Measurements from ENCODE around the gene TBC1D5. TPM values are rescaled to one million over a fixed set of nuclear protein-coding genes. Genes with fewer than 3 reads are reported as not detected.

The TBC1D5 gene
- total RNA-seq, 1 donor from 2014 or later, result 48.1 TPM

DNA sequence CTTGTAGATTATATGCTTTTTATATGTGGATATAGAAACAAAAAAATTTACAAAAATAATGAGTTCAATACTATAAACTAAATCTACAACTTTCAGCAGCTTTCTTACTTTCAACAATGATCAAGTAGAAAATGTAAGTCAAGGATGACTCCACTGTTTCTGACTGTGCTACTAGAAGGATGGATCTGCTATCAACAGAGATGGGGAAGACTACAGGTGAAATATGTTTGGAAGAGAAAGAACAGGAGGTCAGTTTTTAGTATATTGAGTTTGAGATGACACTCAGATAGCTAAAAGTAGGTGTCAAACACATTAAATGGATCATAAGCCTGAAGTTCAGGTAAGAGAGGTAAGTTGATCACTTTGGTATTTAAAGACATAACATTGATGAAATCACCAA is 107.5 kb downstream of the TBC1D5 start:
- no peaks in the 10 kb centered on the region for H3K27me3 ChIP-seq
- no peak for DNase-seq (ENCODE audit: extremely low spot score in 2 of 2)
- intact Hi-C loops (cut with DNase I), result no loop called here
- TF ChIP-seq CTCF (IDR thresholded peaks at IDR 0.05), result no peak
- TF ChIP-seq POLR2AphosphoS5 (IDR thresholded peaks at IDR 0.05; ENCODE audit: insufficient read depth in 1 of 2, low read depth in 1 of 2), result no peak
- no peak for TF ChIP-seq POLR2A (IDR thresholded peaks at IDR 0.05)
- no peak overlapping the region for H3K27ac ChIP-seq
- H3K4me3 ChIP-seq, result no peak overlapping the region
- H3K4me1 ChIP-seq, result peaks cover 15% of the 10 kb centered on the region
- H3K9me3 ChIP-seq, result no peaks in the 10 kb centered on the region
- H3K36me3 ChIP-seq, result no peaks in the 10 kb centered on the region

GRCh38 chr3:17634201-17634600 is 108.2 kb downstream of the TBC1D5 start:
- TF ChIP-seq POLR2A (IDR thresholded peaks at IDR 0.05), result no peak
- no peak for TF ChIP-seq CTCF (IDR thresholded peaks at IDR 0.05)
- TF ChIP-seq POLR2AphosphoS5 (IDR thresholded peaks at IDR 0.05; ENCODE audit: insufficient read depth in 1 of 2, low read depth in 1 of 2), result no peak
- Histone ChIP-seq H3K4me1 (peaks cover 11% of the 10 kb centered on the region), H3K27ac (no peak overlapping the region), H3K27me3 (no peaks in the 10 kb centered on the region), H3K9me3 (no peaks in the 10 kb centered on the region), H3K36me3 (no peaks in the 10 kb centered on the region), H3K4me3 (no peak overlapping the region)
- no peak for DNase-seq (ENCODE audit: extremely low spot score in 2 of 2)
- intact Hi-C loops (cut with DNase I), result no loop called here

DNA sequence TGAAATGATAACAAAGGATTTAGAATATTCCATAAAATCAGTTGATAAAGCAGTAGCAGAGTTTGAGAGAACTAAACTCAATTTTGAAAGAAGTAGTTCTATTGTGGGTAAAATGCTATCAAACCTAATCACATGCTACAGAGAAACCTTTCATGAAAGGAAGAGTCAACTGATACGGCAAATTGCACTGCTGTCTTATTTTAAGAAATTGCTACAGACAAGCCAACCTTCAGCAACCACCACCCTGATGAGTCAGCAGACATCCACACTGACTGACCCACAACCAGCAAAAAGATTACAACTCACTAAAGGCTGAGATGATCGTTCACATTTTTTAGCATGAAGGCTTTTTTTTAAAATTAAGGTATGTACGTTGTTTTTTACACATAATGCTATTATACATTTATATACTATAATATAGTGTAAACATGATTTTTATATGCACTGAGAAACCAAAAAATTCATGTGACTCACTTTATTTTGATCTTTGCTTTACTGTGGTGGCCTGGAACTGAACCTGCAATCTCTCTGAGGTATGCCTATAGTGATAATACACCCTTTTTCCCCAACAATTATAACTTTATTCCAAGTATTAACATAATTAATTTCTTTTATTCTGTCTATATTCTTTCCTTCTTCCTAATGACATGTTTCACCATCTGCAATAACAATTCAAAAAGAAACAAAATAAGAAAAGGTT is 109.9 kb downstream of the TBC1D5 start:
- Histone ChIP-seq H3K4me1 (peaks cover 7% of the 10 kb centered on the region), H3K27ac (no peak overlapping the region), H3K27me3 (no peaks in the 10 kb centered on the region), H3K4me3 (no peak overlapping the region), H3K9me3 (no peaks in the 10 kb centered on the region), H3K36me3 (no peaks in the 10 kb centered on the region)
- DNase-seq (ENCODE audit: extremely low spot score in 2 of 2), result no peak
- intact Hi-C loops (cut with DNase I), result no loop called here
- TF ChIP-seq POLR2A (IDR thresholded peaks at IDR 0.05) (no peak), CTCF (IDR thresholded peaks at IDR 0.05) (no peak), POLR2AphosphoS5 (IDR thresholded peaks at IDR 0.05; ENCODE audit: insufficient read depth in 1 of 2, low read depth in 1 of 2) (no peak)

GRCh38 chr3:17631609-17632008 is 110.8 kb downstream of the TBC1D5 start:
- TF ChIP-seq POLR2A (IDR thresholded peaks at IDR 0.05), result no peak
- TF ChIP-seq CTCF (IDR thresholded peaks at IDR 0.05), result no peak
- no peak for TF ChIP-seq POLR2AphosphoS5 (IDR thresholded peaks at IDR 0.05; ENCODE audit: insufficient read depth in 1 of 2, low read depth in 1 of 2)
- H3K4me1 ChIP-seq, result peaks cover 12% of the 10 kb centered on the region
- no peaks in the 10 kb centered on the region for H3K27me3 ChIP-seq
- DNase-seq (ENCODE audit: extremely low spot score in 2 of 2), result no peak
- intact Hi-C loops (cut with DNase I), result no loop called here
- no peaks in the 10 kb centered on the region for H3K9me3 ChIP-seq
- H3K4me3 ChIP-seq, result no peak overlapping the region
- H3K36me3 ChIP-seq, result no peaks in the 10 kb centered on the region
- no peak overlapping the region for H3K27ac ChIP-seq

GRCh38 chr3:17629400-17629799 is 113.0 kb downstream of the TBC1D5 start:
- Histone ChIP-seq H3K36me3 (no peaks in the 10 kb centered on the region), H3K4me1 (peaks cover 5% of the 10 kb centered on the region), H3K27ac (no peak overlapping the region), H3K27me3 (no peaks in the 10 kb centered on the region), H3K9me3 (no peaks in the 10 kb centered on the region), H3K4me3 (no peak overlapping the region)
- intact Hi-C loops (cut with DNase I), result loop anchor here (5.0 kb wide), 1 partner anchor 1923 kb away; no protein-coding TSS in a partner anchor
- no peak for DNase-seq (ENCODE audit: extremely low spot score in 2 of 2)
- TF ChIP-seq POLR2A (IDR thresholded peaks at IDR 0.05), result no peak
- TF ChIP-seq POLR2AphosphoS5 (IDR thresholded peaks at IDR 0.05; ENCODE audit: insufficient read depth in 1 of 2, low read depth in 1 of 2), result no peak
- no peak for TF ChIP-seq CTCF (IDR thresholded peaks at IDR 0.05)

All from vagina (tissue), 2 donors.